Mesothelial cell of epicardium (in vitro differentiated cells): Measurements from ENCODE around the gene ST7. TPM values are rescaled to one million over a fixed set of nuclear protein-coding genes. Genes with fewer than 3 reads are reported as not detected.

Source experiments
- DNase-seq, 2 experiments: peaks; one replicate each; pipeline ENCODE4 v3.0.0; 2021; ENCODE audit warnings: low spot score in 2 of 2; ENCODE audit not compliant: unreplicated experiment in 2 of 2
- H3K27ac Mint-ChIP-seq: 2 replicates; pipeline ENCODE4 v1.8.0; 2021; ENCODE audit warnings: mixed read lengths
- H3K27me3 Mint-ChIP-seq: 2 replicates; pipeline ENCODE4 v1.8.0; 2021; ENCODE audit warnings: low read depth, mixed read lengths
- H3K36me3 Mint-ChIP-seq: 2 replicates; pipeline ENCODE4 v1.8.0; 2021; ENCODE audit warnings: mixed read lengths
- H3K4me1 Mint-ChIP-seq: 2 replicates; pipeline ENCODE4 v1.8.0; 2021; ENCODE audit warnings: mixed read lengths
- H3K4me3 Mint-ChIP-seq: 2 replicates; pipeline ENCODE4 v1.8.0; 2021; ENCODE audit warnings: mild to moderate bottlenecking, moderate library complexity, mixed read lengths
- H3K9me3 Mint-ChIP-seq: 2 replicates; pipeline ENCODE4 v1.8.0; 2021; ENCODE audit warnings: mixed read lengths
- CTCF ChIP-seq: fragments of 200-600 bp; sonication (generic); IDR thresholded peaks from one replicate; pipeline ENCODE4 v1.5.0; 2021; ENCODE audit warnings: antibody characterized with exemption; ENCODE audit not compliant: unreplicated experiment
- total RNA-seq: library from RNA; stranded (reverse); gene quantifications from 3 replicates; pipeline ENCODE4 v1.2.1, GENCODE V29; 2021

ST7 gene
- total RNA-seq, 1 donor from 2014 or later: 40.5 TPM

DNA sequence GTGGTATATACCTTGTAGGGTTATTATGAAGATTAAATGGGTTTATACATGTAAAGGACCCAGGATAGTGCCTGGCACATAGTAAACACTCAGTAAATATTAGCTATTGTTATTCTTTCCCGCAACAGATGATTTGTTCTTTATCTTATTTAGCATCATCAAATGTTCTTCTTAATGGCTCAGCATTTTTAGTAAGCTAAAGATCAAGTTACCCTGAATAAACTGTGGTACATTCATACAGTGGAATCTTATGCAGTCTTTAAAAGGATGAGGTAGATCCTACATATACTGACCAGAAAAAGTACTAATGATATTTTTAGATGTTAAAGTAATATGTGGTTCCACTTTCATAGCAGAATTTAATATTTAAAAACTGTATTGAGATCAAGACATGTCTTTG, 65.4 kb downstream of the ST7 start:
- H3K27me3 Mint-ChIP-seq: no peaks in the 10 kb centered on the region
- H3K9me3 Mint-ChIP-seq: no peaks in the 10 kb centered on the region
- no peaks in the 10 kb centered on the region for H3K36me3 Mint-ChIP-seq
- no peak overlapping the region for H3K27ac Mint-ChIP-seq
- DNase-seq: no peak
- no peak overlapping the region for H3K4me3 Mint-ChIP-seq
- TF ChIP-seq CTCF: no peak
- H3K4me1 Mint-ChIP-seq: peaks cover 50% of the 10 kb centered on the region

DNA sequence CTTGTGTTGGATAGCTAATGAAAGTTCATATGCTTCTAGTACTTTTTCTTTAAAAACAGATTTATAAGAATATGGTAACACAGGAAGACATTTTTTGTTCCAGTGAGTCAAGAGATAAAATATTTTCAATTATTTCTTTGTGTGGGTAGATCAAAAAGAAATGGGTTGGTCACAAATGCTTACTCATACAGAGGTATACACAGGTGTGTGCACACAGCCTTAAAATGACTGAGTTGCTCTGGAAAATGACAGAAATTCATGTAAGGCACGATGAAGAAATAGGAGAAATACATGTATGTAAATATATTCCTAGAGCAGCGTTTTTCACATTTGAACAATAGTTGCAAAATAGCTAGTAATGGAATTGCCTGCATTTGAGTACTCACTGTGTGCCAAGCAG, 66.0 kb downstream of the ST7 start:
- TF ChIP-seq CTCF: no peak
- DNase-seq: no peak
- H3K36me3 Mint-ChIP-seq: no peaks in the 10 kb centered on the region
- no peaks in the 10 kb centered on the region for H3K27me3 Mint-ChIP-seq
- H3K9me3 Mint-ChIP-seq: no peaks in the 10 kb centered on the region
- no peak overlapping the region for H3K27ac Mint-ChIP-seq
- H3K4me1 Mint-ChIP-seq: peaks cover 49% of the 10 kb centered on the region
- no peak overlapping the region for H3K4me3 Mint-ChIP-seq

DNA sequence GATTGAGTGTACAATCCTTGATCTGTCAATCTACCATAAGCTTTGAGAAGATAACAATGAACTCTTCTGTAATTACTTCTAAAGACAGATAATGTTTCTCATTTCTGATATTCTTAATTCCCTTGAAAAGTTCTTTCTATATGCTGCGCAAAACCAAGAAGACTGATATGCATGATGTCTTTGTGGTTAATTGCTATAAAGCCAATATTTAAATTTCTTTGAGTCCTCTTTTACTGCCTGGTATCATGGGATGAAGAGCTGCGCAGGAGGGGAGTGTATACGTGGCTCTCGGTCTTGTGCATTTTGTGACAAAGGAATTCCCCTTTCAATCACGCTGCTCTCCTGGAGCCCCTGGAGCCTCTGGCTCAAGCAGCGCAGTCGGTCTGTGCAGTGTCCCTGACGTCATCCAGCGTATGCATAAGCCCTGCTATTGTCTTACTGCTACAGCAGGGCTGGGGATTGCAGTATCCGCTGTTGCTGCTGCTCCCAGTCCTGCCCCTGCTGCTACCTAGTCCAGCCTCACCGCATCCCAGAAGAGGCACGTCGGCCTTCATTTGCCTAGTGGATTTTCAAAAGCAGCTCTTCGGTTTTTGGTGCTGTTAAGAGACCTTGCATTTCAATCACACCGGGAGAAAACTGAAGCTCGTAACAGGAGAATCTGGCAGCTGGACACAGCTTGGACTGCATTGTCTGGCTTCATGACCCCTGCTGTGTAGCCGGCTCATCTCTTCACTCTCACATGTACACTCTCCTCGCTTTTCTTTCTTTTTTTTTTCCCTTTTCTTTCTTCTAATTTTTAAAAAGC, 66.7 kb downstream of the ST7 start:
- peak; percentile 54 to 72 for DNase-seq
- Mint-ChIP-seq H3K4me3 (no peak overlapping the region), H3K4me1 (peaks cover 44% of the 10 kb centered on the region), H3K9me3 (no peaks in the 10 kb centered on the region), H3K27ac (no peak overlapping the region), H3K27me3 (no peaks in the 10 kb centered on the region), H3K36me3 (no peaks in the 10 kb centered on the region)
- no peak for TF ChIP-seq CTCF

GRCh38 chr7:117020591-117020973, 67.3 kb downstream of the ST7 start:
- DNase-seq: no peak
- Mint-ChIP-seq H3K4me3 (no peak overlapping the region), H3K9me3 (no peaks in the 10 kb centered on the region), H3K27ac (no peak overlapping the region), H3K27me3 (no peaks in the 10 kb centered on the region), H3K4me1 (peaks cover 38% of the 10 kb centered on the region), H3K36me3 (no peaks in the 10 kb centered on the region)
- TF ChIP-seq CTCF: no peak

DNA sequence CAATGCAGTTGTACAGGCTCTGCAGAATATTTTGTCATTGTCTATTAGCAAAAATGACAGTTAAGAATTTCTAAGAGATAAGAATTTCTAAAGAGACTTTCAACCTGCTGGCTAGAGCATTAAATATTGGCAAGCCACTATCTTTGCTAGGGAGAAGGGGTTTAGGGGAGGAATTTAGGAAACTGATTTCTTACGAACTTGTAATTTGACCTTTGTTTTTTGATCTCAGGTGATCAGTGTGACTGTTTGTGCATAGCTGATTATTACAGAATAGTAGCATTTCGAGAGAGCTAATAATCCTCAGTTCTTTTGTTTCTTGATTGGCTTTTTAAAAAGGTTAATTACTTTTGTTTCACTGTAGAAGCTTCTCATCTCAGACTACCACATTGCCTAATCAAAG, 68.1 kb downstream of the ST7 start:
- Mint-ChIP-seq H3K36me3 (no peaks in the 10 kb centered on the region), H3K9me3 (no peaks in the 10 kb centered on the region), H3K4me1 (peaks cover 32% of the 10 kb centered on the region), H3K27me3 (no peaks in the 10 kb centered on the region), H3K4me3 (no peak overlapping the region), H3K27ac (no peak overlapping the region)
- no peak for TF ChIP-seq CTCF
- DNase-seq: no peak
